ES-I3 (cell line): ENCODE data around the gene TMEM106C.
"Not testable (repeated sequence)": the region's sequence is repeated elsewhere in the genome, so short reads cannot be mapped to it uniquely, and the experiment has no call there.

ENCODE experiments used
- H3K36me3 ChIP-seq: 2 replicates; pipeline ENCODE4 v1.6.1; 2013; ENCODE audit warnings: mild to moderate bottlenecking, low read length, control low read depth, moderate library complexity; ENCODE audit not compliant: insufficient read depth
- H3K4me1 ChIP-seq: 2 replicates; pipeline ENCODE4 v1.6.1; 2013; ENCODE audit warnings: mild to moderate bottlenecking, control low read depth, low read length; ENCODE audit not compliant: insufficient read depth
- H3K9ac ChIP-seq: 2 replicates; pipeline ENCODE4 v1.6.1; 2013; ENCODE audit warnings: low read depth, mild to moderate bottlenecking, low read length, moderate library complexity
- H3K9me3 ChIP-seq: 2 replicates; pipeline ENCODE4 v1.6.1; 2013; ENCODE audit warnings: mild to moderate bottlenecking, low read length, moderate library complexity; ENCODE audit not compliant: control insufficient read depth, insufficient read depth

The TMEM106C gene

GRCh38 chr12:47942614-47943225 is 20.7 kb upstream of the TMEM106C start:
- Histone ChIP-seq H3K36me3 (no peaks in the 10 kb centered on the region), H3K9ac (no peak overlapping the region), H3K4me1 (peaks cover 8% of the 10 kb centered on the region; the same call in 1 of the 2 replicates), H3K9me3 (no peaks in the 10 kb centered on the region)

GRCh38 chr12:47943623-47944340 is 19.6 kb upstream of the TMEM106C start:
- peaks cover 8% of the 10 kb centered on the region; the same call in 1 of the 2 replicates for H3K4me1 ChIP-seq
- no peaks in the 10 kb centered on the region for H3K36me3 ChIP-seq
- H3K9ac ChIP-seq, result no peak overlapping the region
- H3K9me3 ChIP-seq, result no peaks in the 10 kb centered on the region

- Histone ChIP-seq H3K36me3 (no peaks in the 10 kb centered on the region), H3K9ac (no peak overlapping the region), H3K4me1 (peaks cover 10% of the 10 kb centered on the region; the same call in 1 of the 2 replicates), H3K9me3 (no peaks in the 10 kb centered on the region)
Measured at GRCh38 chr12:47944685-47945340, 18.6 kb upstream of the TMEM106C start.

GRCh38 chr12:47945341-47945728 is 18.1 kb upstream of the TMEM106C start:
- Histone ChIP-seq H3K9ac (no peak overlapping the region), H3K36me3 (no peaks in the 10 kb centered on the region), H3K4me1 (peaks cover 10% of the 10 kb centered on the region; the same call in 1 of the 2 replicates), H3K9me3 (no peaks in the 10 kb centered on the region)

- no peaks in the 10 kb centered on the region for H3K9me3 ChIP-seq
Measured at GRCh38 chr12:47946413-47947323, 16.7 kb upstream of the TMEM106C start.

GRCh38 chr12:47947341-47947740 is 16.1 kb upstream of the TMEM106C start:
- Histone ChIP-seq H3K9ac (no peak overlapping the region), H3K4me1 (peaks cover 10% of the 10 kb centered on the region; the same call in 1 of the 2 replicates), H3K9me3 (no peaks in the 10 kb centered on the region), H3K36me3 (no peaks in the 10 kb centered on the region)

More at GRCh38 chr12:47946413-47947323, 16.7 kb upstream of the TMEM106C start:
- Histone ChIP-seq H3K4me1 (peaks cover 10% of the 10 kb centered on the region; the same call in 1 of the 2 replicates), H3K36me3 (no peaks in the 10 kb centered on the region), H3K9ac (no peak overlapping the region)

GRCh38 chr12:47949441-47950341 is 13.7 kb upstream of the TMEM106C start:
- Histone ChIP-seq H3K36me3 (no peaks in the 10 kb centered on the region), H3K9me3 (no peaks in the 10 kb centered on the region), H3K4me1 (peaks cover 10% of the 10 kb centered on the region; the same call in 1 of the 2 replicates), H3K9ac (no peak overlapping the region)

- peaks cover 10% of the 10 kb centered on the region; the same call in 1 of the 2 replicates for H3K4me1 ChIP-seq
- H3K9ac ChIP-seq, result no peak overlapping the region
- H3K36me3 ChIP-seq, result no peaks in the 10 kb centered on the region
- H3K9me3 ChIP-seq, result no peaks in the 10 kb centered on the region
Measured at GRCh38 chr12:47950856-47951468, 12.4 kb upstream of the TMEM106C start.

GRCh38 chr12:47954058-47954457 is 9.3 kb upstream of the TMEM106C start:
- H3K4me1 ChIP-seq, result 0 out of 2 replicates have a peak, but pooled peaks cover 3% of the 10 kb centered on the region
- H3K9me3 ChIP-seq, result peaks cover 14% of the 10 kb centered on the region
- H3K9ac ChIP-seq, result no peak overlapping the region
- no peaks in the 10 kb centered on the region for H3K36me3 ChIP-seq

GRCh38 chr12:47954467-47955045 is 8.8 kb upstream of the TMEM106C start:
- Histone ChIP-seq H3K9ac (no peak overlapping the region), H3K36me3 (no peaks in the 10 kb centered on the region), H3K4me1 (0 out of 2 replicates have a peak, but pooled peaks cover 2% of the 10 kb centered on the region), H3K9me3 (peaks cover 14% of the 10 kb centered on the region)

GRCh38 chr12:47955059-47955458 is 8.3 kb upstream of the TMEM106C start:
- H3K9me3 ChIP-seq, result peaks cover 14% of the 10 kb centered on the region
- H3K4me1 ChIP-seq, result no peaks in the 10 kb centered on the region
- H3K9ac ChIP-seq, result no peak overlapping the region
- H3K36me3 ChIP-seq, result no peaks in the 10 kb centered on the region

GRCh38 chr12:47957671-47958070 is 5.7 kb upstream of the TMEM106C start:
- not testable (repeated sequence) for H3K4me1 ChIP-seq, H3K9ac ChIP-seq, H3K36me3 ChIP-seq
- H3K9me3 ChIP-seq, result peaks cover 22% of the 10 kb centered on the region
